ENCODE results near the gene CHCHD1.
A peak's percentile ranks its signal among the peaks of the same experiment; 100 is the strongest.

Gene CHCHD1

GRCh38 chr10:73758704-73759511 is 22.9 kb upstream of the CHCHD1 start:
- no peaks in the 10 kb centered on the region for H3K27me3 ChIP-seq (replicated peaks; ENCODE audit: insufficient read depth, low read length)
- H3K9me2 ChIP-seq (replicated peaks; ENCODE audit: insufficient read depth, low read length): no peaks in the 10 kb centered on the region
- peak overlapping the region; percentile 40 for H3K4me2 ChIP-seq (ENCODE audit: low read depth, low read length)
- H3K4me3 ChIP-seq (ENCODE audit: low read length): peak overlapping the region; percentile 9; the same call in 1 of the 2 replicates
- H3F3A ChIP-seq (ENCODE audit: insufficient read depth, low read length): peaks cover 18% of the 10 kb centered on the region
- H3K9ac ChIP-seq (ENCODE audit: low read length): peak overlapping the region; percentile 12; the same call in 1 of the 2 replicates
- no peaks in the 10 kb centered on the region for H4K20me1 ChIP-seq (ENCODE audit: insufficient read depth, low read length)
- peak; percentile 18 for DNase-seq
- TF ChIP-seq EZH2 (optimal IDR thresholded peaks at IDR 0.05; ENCODE audit: low read depth, low read length) (no peak), CTCF (IDR thresholded peaks at IDR 0.05; ENCODE audit: low read length) (no peak), EZH2phosphoT487 (IDR thresholded peaks at IDR 0.05; ENCODE audit: low read length) (no peak)
- H3K9me3 ChIP-seq (replicated peaks; ENCODE audit: insufficient read depth, low read length): no peaks in the 10 kb centered on the region
- no peak overlapping the region for H2AFZ ChIP-seq (ENCODE audit: low read length)
- H3K27ac ChIP-seq (ENCODE audit: low read length): peak overlapping the region; percentile 70; the same call in 1 of the 2 replicates
- H3K79me2 ChIP-seq (ENCODE audit: low read length): peaks cover 61% of the 10 kb centered on the region
- H3K36me3 ChIP-seq (replicated peaks; ENCODE audit: insufficient read depth, low read length): peaks cover 15% of the 10 kb centered on the region
- peaks cover 21% of the 10 kb centered on the region for H3K4me1 ChIP-seq (ENCODE audit: low read length)

- Histone ChIP-seq H3K4me2 (ENCODE audit: low read depth, low read length) (peak overlapping the region; percentile 40; the same call in 1 of the 2 replicates), H3K4me1 (ENCODE audit: low read length) (peaks cover 21% of the 10 kb centered on the region), H3K36me3 (replicated peaks; ENCODE audit: insufficient read depth, low read length) (peaks cover 12% of the 10 kb centered on the region), H3K9me2 (replicated peaks; ENCODE audit: insufficient read depth, low read length) (no peaks in the 10 kb centered on the region), H3K9ac (ENCODE audit: low read length) (no peak overlapping the region), H3F3A (ENCODE audit: insufficient read depth, low read length) (peaks cover 18% of the 10 kb centered on the region), H3K79me2 (ENCODE audit: low read length) (peaks cover 57% of the 10 kb centered on the region), H4K20me1 (ENCODE audit: insufficient read depth, low read length) (no peaks in the 10 kb centered on the region), H3K4me3 (ENCODE audit: low read length) (no peak overlapping the region), H3K9me3 (replicated peaks; ENCODE audit: insufficient read depth, low read length) (no peaks in the 10 kb centered on the region), H3K27me3 (replicated peaks; ENCODE audit: insufficient read depth, low read length) (no peaks in the 10 kb centered on the region), H3K27ac (ENCODE audit: low read length) (peak overlapping the region; percentile 70; the same call in 1 of the 2 replicates), H2AFZ (ENCODE audit: low read length) (no peak overlapping the region)
- TF ChIP-seq EZH2 (optimal IDR thresholded peaks at IDR 0.05; ENCODE audit: low read depth, low read length): no peak
- TF ChIP-seq EZH2phosphoT487 (IDR thresholded peaks at IDR 0.05; ENCODE audit: low read length): no peak
- TF ChIP-seq CTCF (IDR thresholded peaks at IDR 0.05; ENCODE audit: low read length): no peak
- DNase-seq: peak; percentile 93
Observed at GRCh38 chr10:73759512-73760115, 22.2 kb upstream of the CHCHD1 start.

- H3K27me3 ChIP-seq (replicated peaks; ENCODE audit: insufficient read depth, low read length): no peaks in the 10 kb centered on the region
- peaks cover 23% of the 10 kb centered on the region for H3K36me3 ChIP-seq (replicated peaks; ENCODE audit: insufficient read depth, low read length)
- H3K79me2 ChIP-seq (ENCODE audit: low read length): peaks cover 41% of the 10 kb centered on the region
- no peaks in the 10 kb centered on the region for H4K20me1 ChIP-seq (ENCODE audit: insufficient read depth, low read length)
- no peak overlapping the region for H3K27ac ChIP-seq (ENCODE audit: low read length)
- no peak overlapping the region for H3K4me3 ChIP-seq (ENCODE audit: low read length)
- H3K9me3 ChIP-seq (replicated peaks; ENCODE audit: insufficient read depth, low read length): no peaks in the 10 kb centered on the region
- no peak for DNase-seq
- H3K4me1 ChIP-seq (ENCODE audit: low read length): peaks cover 21% of the 10 kb centered on the region
- no peak overlapping the region for H3K9ac ChIP-seq (ENCODE audit: low read length)
- H3F3A ChIP-seq (ENCODE audit: insufficient read depth, low read length): peaks cover 15% of the 10 kb centered on the region
- no peak overlapping the region for H2AFZ ChIP-seq (ENCODE audit: low read length)
- H3K9me2 ChIP-seq (replicated peaks; ENCODE audit: insufficient read depth, low read length): no peaks in the 10 kb centered on the region
- no peak for TF ChIP-seq EZH2 (optimal IDR thresholded peaks at IDR 0.05; ENCODE audit: low read depth, low read length)
- no peak for TF ChIP-seq EZH2phosphoT487 (IDR thresholded peaks at IDR 0.05; ENCODE audit: low read length)
- TF ChIP-seq CTCF (IDR thresholded peaks at IDR 0.05; ENCODE audit: low read length): no peak
- H3K4me2 ChIP-seq (ENCODE audit: low read depth, low read length): no peak overlapping the region
Observed at GRCh38 chr10:73761781-73762180, 20.1 kb upstream of the CHCHD1 start.
